Hematopoietic multipotent progenitor cell treated with erythropoietin and hydrocortisone succinate and interleukin-3 and kit ligand, for 15 days (in vitro differentiated cells): ENCODE results near the gene CHD2.
"Not testable (repeated sequence)": the region's sequence is repeated elsewhere in the genome, so short reads cannot be mapped to it uniquely, and the experiment has no call there.

Experiments
- DNase-seq: peaks from one replicate; pipeline ENCODE4 v3.0.0-alpha.2; 2015; ENCODE audit warnings: low spot score

The CHD2 gene

GRCh38 chr15:93048759-93049161 is 148.6 kb downstream of the CHD2 start:
- no peak for DNase-seq

GRCh38 chr15:93049233-93049632 is 149.1 kb downstream of the CHD2 start:
- no peak for DNase-seq

- no peak for DNase-seq
Measured at GRCh38 chr15:93049914-93050578, 149.9 kb downstream of the CHD2 start.

- no peak for DNase-seq
Measured at GRCh38 chr15:93050648-93051047, 150.5 kb downstream of the CHD2 start.

GRCh38 chr15:93051236-93052089 is 151.3 kb downstream of the CHD2 start:
- DNase-seq: no peak

GRCh38 chr15:93052090-93052879 is 152.2 kb downstream of the CHD2 start:
- no peak for DNase-seq

GRCh38 chr15:93055211-93055610 is 155.1 kb downstream of the CHD2 start:
- no peak for DNase-seq

GRCh38 chr15:93056836-93057235 is 156.7 kb downstream of the CHD2 start:
- DNase-seq: no peak

- no peak for DNase-seq
Measured at GRCh38 chr15:93057618-93058017, 157.5 kb downstream of the CHD2 start.

- DNase-seq: no peak
Measured at GRCh38 chr15:93058128-93058527, 158.0 kb downstream of the CHD2 start.

GRCh38 chr15:93058904-93059427 is 158.8 kb downstream of the CHD2 start:
- DNase-seq: no peak

GRCh38 chr15:93059442-93059841 is 159.3 kb downstream of the CHD2 start:
- no peak for DNase-seq

GRCh38 chr15:93060336-93061248 is 160.5 kb downstream of the CHD2 start:
- DNase-seq: no peak

- DNase-seq: not testable (repeated sequence)
Measured at GRCh38 chr15:93062628-93063261, 162.6 kb downstream of the CHD2 start.

GRCh38 chr15:93063262-93063671 is 163.1 kb downstream of the CHD2 start:
- DNase-seq: no peak

- no peak for DNase-seq
Measured at GRCh38 chr15:93063796-93064690, 163.9 kb downstream of the CHD2 start.

- no peak for DNase-seq
Measured at GRCh38 chr15:93065641-93066045, 165.5 kb downstream of the CHD2 start.

GRCh38 chr15:93066224-93066681 is 166.1 kb downstream of the CHD2 start:
- no peak for DNase-seq

- no peak for DNase-seq
Measured at GRCh38 chr15:93066834-93067648, 166.9 kb downstream of the CHD2 start.
